Dermis blood vessel endothelial cell (primary cell): ENCODE data around the gene EFNB1. TPM values are rescaled to one million over a fixed set of nuclear protein-coding genes. Genes with fewer than 3 reads are reported as not detected.

ENCODE experiments used
- total RNA-seq: library from RNA; depleted of rRNA; stranded (reverse); fragments of >200 nt; gene quantifications from 2 replicates; pipeline ENCODE4 v1.2.3, GENCODE V29; 2014

EFNB1 gene
- total RNA-seq, 1 donor from 2014 or later = 43.4 TPM

Other genes starting within 250 kb of the EFNB1 start
- 21.6 and 46.4 TPM in 2 replicates for gene STARD8, start 181.4 kb upstream of the EFNB1 start, total RNA-seq